ENCODE measurements around the gene KIF26B. TPM values are rescaled to one million over a fixed set of nuclear protein-coding genes. Genes with fewer than 3 reads are reported as not detected.

KIF26B gene
- polyA plus RNA-seq, 2 donors, result 0.04 to 0.12 TPM

- peak overlapping the region; percentile 24 to 42 for H3K4me3 ChIP-seq (ENCODE audit: low read depth in 1 of 2, low read length in 2 of 2)
These were observed 1.7 kb upstream of the KIF26B start for GRCh38 chr1:245153081-245153551.

DNA sequence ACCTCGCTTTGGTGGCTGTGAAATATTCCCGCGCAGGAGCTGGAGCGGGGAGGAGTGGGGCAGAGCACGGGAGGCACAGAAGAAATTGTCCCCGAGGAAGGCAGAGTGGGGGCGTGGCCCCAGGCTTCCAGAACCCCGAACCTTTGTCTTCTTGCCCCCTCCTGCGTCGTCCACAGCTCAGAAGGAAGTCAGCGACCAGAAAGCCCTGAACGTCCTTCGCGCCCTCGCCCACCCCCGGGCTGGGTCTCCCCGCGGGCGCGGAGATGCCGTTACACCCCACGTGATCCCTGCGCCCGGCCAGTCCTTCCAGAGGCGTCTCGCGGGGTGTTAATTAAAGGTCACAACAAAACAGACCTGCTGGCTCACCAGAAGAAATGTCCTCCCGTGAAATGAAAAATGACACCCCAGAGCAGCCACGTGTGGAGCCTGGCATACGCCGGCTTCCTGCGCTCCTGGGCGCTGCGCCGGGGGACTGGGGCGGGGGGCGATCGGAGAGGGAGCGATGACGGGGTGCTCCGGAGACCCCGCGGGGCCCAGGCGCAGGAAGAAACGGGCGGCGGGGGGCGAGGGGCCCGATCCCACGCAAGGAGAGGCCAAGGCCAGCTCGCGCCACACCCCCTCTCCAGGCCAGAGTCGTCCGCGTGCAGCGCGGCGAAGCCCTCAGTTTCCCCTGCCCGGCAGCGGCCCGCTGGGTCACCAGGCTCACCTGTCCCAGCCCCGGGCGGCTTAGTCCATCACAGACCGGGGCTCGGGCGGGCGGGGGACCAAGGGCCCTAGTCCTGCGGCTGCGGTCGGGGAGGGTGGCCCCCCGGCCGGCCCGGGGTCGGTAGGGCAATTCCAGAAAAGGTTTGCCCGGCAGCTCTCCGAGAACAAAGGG is 995 bp upstream of the KIF26B start:
- Histone ChIP-seq H3K27me3 (ENCODE audit: control insufficient read depth in 1 of 2, insufficient read depth in 2 of 2, low read length in 2 of 2) (no peaks in the 10 kb centered on the region), H3K9me3 (ENCODE audit: control insufficient read depth in 2 of 2, insufficient read depth in 1 of 2, low read depth in 1 of 2, low read length in 1 of 2) (no peaks in the 10 kb centered on the region), H3K4me1 (ENCODE audit: control insufficient read depth in 2 of 2, insufficient read depth in 2 of 2, low read length in 1 of 2) (peaks cover 7% of the 10 kb centered on the region in 2 donors), H3K4me3 (ENCODE audit: low read depth in 1 of 2, low read length in 2 of 2) (peak overlapping the region; percentile 42 to 47), H3K27ac (ENCODE audit: low read depth in 2 of 2, low read length in 1 of 2) (no peak overlapping the region), H3K36me3 (ENCODE audit: control insufficient read depth in 2 of 2, insufficient read depth in 2 of 2, low read length in 1 of 2) (no peaks in the 10 kb centered on the region)
- 2% methylated on average over 73 to 76 of the region's 76 CpGs for WGBS, 2 donors

More at GRCh38 chr1:245153081-245153551, 1.7 kb upstream of the KIF26B start:
- peaks cover 7% of the 10 kb centered on the region in 2 donors for H3K4me1 ChIP-seq (ENCODE audit: control insufficient read depth in 2 of 2, insufficient read depth in 2 of 2, low read length in 1 of 2)
- H3K9me3 ChIP-seq (ENCODE audit: control insufficient read depth in 2 of 2, insufficient read depth in 1 of 2, low read depth in 1 of 2, low read length in 1 of 2), result no peaks in the 10 kb centered on the region
- WGBS, 2 donors, result 1% methylated on average over 29 of the region's 29 CpGs
- no peak overlapping the region for H3K27ac ChIP-seq (ENCODE audit: low read depth in 2 of 2, low read length in 1 of 2)
- no peaks in the 10 kb centered on the region for H3K27me3 ChIP-seq (ENCODE audit: control insufficient read depth in 1 of 2, insufficient read depth in 2 of 2, low read length in 2 of 2)
- H3K36me3 ChIP-seq (ENCODE audit: control insufficient read depth in 2 of 2, insufficient read depth in 2 of 2, low read length in 1 of 2), result no peaks in the 10 kb centered on the region

- peak overlapping the region; percentile 42 to 48 for H3K4me3 ChIP-seq (ENCODE audit: low read depth in 1 of 2, low read length in 2 of 2)
- no peaks in the 10 kb centered on the region for H3K27me3 ChIP-seq (ENCODE audit: control insufficient read depth in 1 of 2, insufficient read depth in 2 of 2, low read length in 2 of 2)
- H3K27ac ChIP-seq (ENCODE audit: low read depth in 2 of 2, low read length in 1 of 2), result no peak overlapping the region
- no peaks in the 10 kb centered on the region for H3K36me3 ChIP-seq (ENCODE audit: control insufficient read depth in 2 of 2, insufficient read depth in 2 of 2, low read length in 1 of 2)
- 1% methylated on average over 57 of the region's 57 CpGs for WGBS, 2 donors
- H3K4me1 ChIP-seq (ENCODE audit: control insufficient read depth in 2 of 2, insufficient read depth in 2 of 2, low read length in 1 of 2), result peaks cover 7% of the 10 kb centered on the region in 2 donors
- no peaks in the 10 kb centered on the region for H3K9me3 ChIP-seq (ENCODE audit: control insufficient read depth in 2 of 2, insufficient read depth in 1 of 2, low read depth in 1 of 2, low read length in 1 of 2)
These were observed 671 bp downstream of the KIF26B start for GRCh38 chr1:245155272-245156040.

GRCh38 chr1:245156041-245156735 is 1.4 kb downstream of the KIF26B start:
- Histone ChIP-seq H3K27ac (ENCODE audit: low read depth in 2 of 2, low read length in 1 of 2) (no peak overlapping the region), H3K9me3 (ENCODE audit: control insufficient read depth in 2 of 2, insufficient read depth in 1 of 2, low read depth in 1 of 2, low read length in 1 of 2) (no peaks in the 10 kb centered on the region), H3K4me1 (ENCODE audit: control insufficient read depth in 2 of 2, insufficient read depth in 2 of 2, low read length in 1 of 2) (peaks cover 7% of the 10 kb centered on the region in 2 donors), H3K36me3 (ENCODE audit: control insufficient read depth in 2 of 2, insufficient read depth in 2 of 2, low read length in 1 of 2) (no peaks in the 10 kb centered on the region), H3K27me3 (ENCODE audit: control insufficient read depth in 1 of 2, insufficient read depth in 2 of 2, low read length in 2 of 2) (no peaks in the 10 kb centered on the region), H3K4me3 (ENCODE audit: low read depth in 1 of 2, low read length in 2 of 2) (peak overlapping the region; percentile 42 to 48)
- 1% methylated on average over 67 to 74 of the region's 74 CpGs for WGBS, 2 donors

GRCh38 chr1:245156736-245157505 is 2.1 kb downstream of the KIF26B start:
- Histone ChIP-seq H3K9me3 (ENCODE audit: control insufficient read depth in 2 of 2, insufficient read depth in 1 of 2, low read depth in 1 of 2, low read length in 1 of 2) (no peaks in the 10 kb centered on the region), H3K4me1 (ENCODE audit: control insufficient read depth in 2 of 2, insufficient read depth in 2 of 2, low read length in 1 of 2) (peaks cover 7% of the 10 kb centered on the region in 2 donors), H3K4me3 (ENCODE audit: low read depth in 1 of 2, low read length in 2 of 2) (peak overlapping the region; percentile 42 to 48), H3K27me3 (ENCODE audit: control insufficient read depth in 1 of 2, insufficient read depth in 2 of 2, low read length in 2 of 2) (no peaks in the 10 kb centered on the region), H3K36me3 (ENCODE audit: control insufficient read depth in 2 of 2, insufficient read depth in 2 of 2, low read length in 1 of 2) (no peaks in the 10 kb centered on the region), H3K27ac (ENCODE audit: low read depth in 2 of 2, low read length in 1 of 2) (no peak overlapping the region)
- WGBS, 2 donors, result 5 to 6% methylated on average over 43 to 44 of the region's 44 CpGs

DNA sequence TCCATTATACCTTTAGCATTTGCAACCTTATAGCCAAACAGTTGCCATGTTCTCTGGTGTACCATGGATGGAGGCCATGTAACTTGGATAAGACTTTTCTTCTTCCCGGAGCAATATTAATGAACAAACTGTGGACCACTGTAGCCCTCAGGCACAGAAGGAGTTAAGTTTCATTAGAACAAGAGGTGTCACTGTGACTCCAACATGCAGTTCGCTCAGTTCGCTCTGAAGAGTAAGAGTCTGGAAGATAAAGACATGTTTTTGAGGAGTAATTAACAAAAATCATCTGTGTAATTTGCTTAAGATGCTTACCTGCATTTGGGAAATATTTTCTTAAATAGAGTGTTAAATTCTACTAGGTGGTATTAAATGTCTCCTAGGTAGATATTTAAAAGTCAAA is 4.1 kb downstream of the KIF26B start:
- Histone ChIP-seq H3K36me3 (ENCODE audit: control insufficient read depth in 2 of 2, insufficient read depth in 2 of 2, low read length in 1 of 2) (no peaks in the 10 kb centered on the region), H3K27me3 (ENCODE audit: control insufficient read depth in 1 of 2, insufficient read depth in 2 of 2, low read length in 2 of 2) (no peaks in the 10 kb centered on the region)

GRCh38 chr1:245160288-245160687 is 5.5 kb downstream of the KIF26B start:
- no peaks in the 10 kb centered on the region for H3K27me3 ChIP-seq (ENCODE audit: control insufficient read depth in 1 of 2, insufficient read depth in 2 of 2, low read length in 2 of 2)
- H3K9me3 ChIP-seq (ENCODE audit: control insufficient read depth in 2 of 2, insufficient read depth in 1 of 2, low read depth in 1 of 2, low read length in 1 of 2), result no peaks in the 10 kb centered on the region
- no peak overlapping the region for H3K4me3 ChIP-seq (ENCODE audit: low read depth in 1 of 2, low read length in 2 of 2)
- WGBS, 2 donors, result 48 to 54% methylated on average over 5 of the region's 5 CpGs
- no peak overlapping the region for H3K27ac ChIP-seq (ENCODE audit: low read depth in 2 of 2, low read length in 1 of 2)
- peaks cover 0 to 2% of the 10 kb centered on the region in 2 donors for H3K4me1 ChIP-seq (ENCODE audit: control insufficient read depth in 2 of 2, insufficient read depth in 2 of 2, low read length in 1 of 2)
- no peaks in the 10 kb centered on the region for H3K36me3 ChIP-seq (ENCODE audit: control insufficient read depth in 2 of 2, insufficient read depth in 2 of 2, low read length in 1 of 2)

More for the DNA sequence above, 4.1 kb downstream of the KIF26B start:
- Histone ChIP-seq H3K9me3 (ENCODE audit: control insufficient read depth in 2 of 2, insufficient read depth in 1 of 2, low read depth in 1 of 2, low read length in 1 of 2) (no peaks in the 10 kb centered on the region), H3K27ac (ENCODE audit: low read depth in 2 of 2, low read length in 1 of 2) (no peak overlapping the region), H3K4me1 (ENCODE audit: control insufficient read depth in 2 of 2, insufficient read depth in 2 of 2, low read length in 1 of 2) (peaks cover 2 to 5% of the 10 kb centered on the region in 2 donors), H3K4me3 (ENCODE audit: low read depth in 1 of 2, low read length in 2 of 2) (no peak overlapping the region)
- WGBS, 2 donors, result 91 to 96% methylated on average over 3 of the region's 3 CpGs

GRCh38 chr1:245160741-245161400 is 6.1 kb downstream of the KIF26B start:
- Histone ChIP-seq H3K4me3 (ENCODE audit: low read depth in 1 of 2, low read length in 2 of 2) (no peak overlapping the region), H3K27me3 (ENCODE audit: control insufficient read depth in 1 of 2, insufficient read depth in 2 of 2, low read length in 2 of 2) (no peaks in the 10 kb centered on the region), H3K27ac (ENCODE audit: low read depth in 2 of 2, low read length in 1 of 2) (no peak overlapping the region), H3K4me1 (ENCODE audit: control insufficient read depth in 2 of 2, insufficient read depth in 2 of 2, low read length in 1 of 2) (peaks cover 0 to 2% of the 10 kb centered on the region in 2 donors), H3K36me3 (ENCODE audit: control insufficient read depth in 2 of 2, insufficient read depth in 2 of 2, low read length in 1 of 2) (no peaks in the 10 kb centered on the region), H3K9me3 (ENCODE audit: control insufficient read depth in 2 of 2, insufficient read depth in 1 of 2, low read depth in 1 of 2, low read length in 1 of 2) (no peaks in the 10 kb centered on the region)
- whole genome bisulfite sequencing, 2 donors, result 72 to 85% methylated on average over 6 of the region's 6 CpGs
